GM19193 (cell line): ENCODE data around the gene DDX18.

Experiments used
- POLR2A ChIP-seq: IDR thresholded peaks from 4 replicates; pipeline ENCODE4 v1.6.1; 2011; ENCODE audit not compliant: insufficient read depth, insufficient read length; ENCODE audit errors: extremely low read depth

Gene DDX18

GRCh38 chr2:117858336-117858735 lies 43.8 kb downstream of the DDX18 start:
- TF ChIP-seq POLR2A, result no peak

- no peak for TF ChIP-seq POLR2A
Measured at GRCh38 chr2:117858892-117859531, 44.5 kb downstream of the DDX18 start.

GRCh38 chr2:117859532-117859911 lies 45.0 kb downstream of the DDX18 start:
- TF ChIP-seq POLR2A, result no peak

GRCh38 chr2:117859924-117860647 lies 45.6 kb downstream of the DDX18 start:
- TF ChIP-seq POLR2A, result no peak

- no peak for TF ChIP-seq POLR2A
Measured at GRCh38 chr2:117862459-117862858, 48.0 kb downstream of the DDX18 start.

GRCh38 chr2:117875786-117876185 lies 61.3 kb downstream of the DDX18 start:
- TF ChIP-seq POLR2A, result no peak

- no peak for TF ChIP-seq POLR2A
Measured at GRCh38 chr2:117879003-117879402, 64.5 kb downstream of the DDX18 start.
